Measurements from ENCODE around the gene SMURF1. TPM values are rescaled to one million over a fixed set of nuclear protein-coding genes. Genes with fewer than 3 reads are reported as not detected.

SMURF1 gene
- total RNA-seq, 1 experiment from 2014 or later, result 37.7 TPM

DNA sequence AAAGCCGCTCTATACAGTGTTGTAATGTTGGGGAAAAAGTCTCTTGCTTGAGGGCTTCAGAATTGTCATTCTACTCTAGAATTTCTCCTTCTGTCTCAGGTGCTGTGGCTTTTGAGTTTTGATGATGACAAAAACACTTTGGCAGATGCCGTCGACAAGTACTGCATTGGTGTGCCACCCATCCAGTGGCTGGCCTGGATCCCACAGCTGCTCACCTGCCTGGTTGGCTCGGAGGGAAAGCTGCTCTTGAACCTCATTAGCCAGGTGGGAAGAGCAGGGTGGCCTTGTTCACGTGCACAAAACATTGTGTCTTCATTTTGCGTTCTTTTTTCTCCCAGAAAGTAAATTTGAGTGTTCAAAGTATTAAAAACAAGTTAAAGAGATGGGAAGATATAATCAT is 153.6 kb downstream of the SMURF1 start:
- no peak for DNase-seq (ENCODE audit: low read depth)
- in situ Hi-C loops (cut with HindIII; ENCODE audit: low pct_unique_long_range_greater_than_20kb, low sequenced_read_pairs), result no loop called here

DNA sequence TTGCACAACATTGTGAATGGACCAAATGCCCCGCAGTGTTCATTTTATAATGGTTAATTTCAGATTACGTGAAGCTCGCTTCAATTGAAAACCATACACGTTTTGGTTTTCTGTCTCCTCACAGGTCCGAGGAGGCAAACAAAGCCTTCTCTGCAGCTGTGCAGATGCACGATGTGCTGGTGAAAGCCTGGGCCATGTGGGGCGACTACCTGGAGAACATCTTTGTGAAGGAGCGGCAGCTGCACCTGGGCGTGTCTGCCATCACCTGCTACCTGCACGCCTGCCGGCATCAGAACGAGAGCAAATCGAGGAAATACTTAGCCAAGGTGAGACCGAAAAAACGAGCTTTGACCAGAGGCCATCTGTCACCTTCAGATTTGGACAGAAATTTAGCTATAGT is 155.3 kb downstream of the SMURF1 start:
- in situ Hi-C loops (cut with HindIII; ENCODE audit: low pct_unique_long_range_greater_than_20kb, low sequenced_read_pairs), result no loop called here
- no peak for DNase-seq (ENCODE audit: low read depth)

DNA sequence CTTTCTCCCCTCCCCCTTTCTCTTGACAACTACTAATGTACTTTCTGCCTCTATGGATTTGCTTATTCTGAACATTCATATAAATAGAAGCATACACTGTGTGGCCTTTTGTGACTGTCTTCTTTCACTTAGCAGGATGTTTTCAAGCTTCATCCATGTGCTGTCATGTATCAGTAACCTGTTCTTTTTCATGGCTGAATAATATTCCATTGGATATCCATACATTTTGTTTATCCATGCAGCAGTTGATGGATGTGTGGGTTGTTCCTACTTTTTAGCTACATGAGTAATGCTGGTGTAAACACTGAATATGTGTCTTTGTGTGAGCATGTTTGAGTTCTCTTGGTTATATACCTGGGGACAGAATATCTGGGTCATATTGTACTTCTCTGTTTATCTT is 158.0 kb downstream of the SMURF1 start:
- no peak for DNase-seq (ENCODE audit: low read depth)
- in situ Hi-C loops (cut with HindIII; ENCODE audit: low pct_unique_long_range_greater_than_20kb, low sequenced_read_pairs), result no loop called here

DNA sequence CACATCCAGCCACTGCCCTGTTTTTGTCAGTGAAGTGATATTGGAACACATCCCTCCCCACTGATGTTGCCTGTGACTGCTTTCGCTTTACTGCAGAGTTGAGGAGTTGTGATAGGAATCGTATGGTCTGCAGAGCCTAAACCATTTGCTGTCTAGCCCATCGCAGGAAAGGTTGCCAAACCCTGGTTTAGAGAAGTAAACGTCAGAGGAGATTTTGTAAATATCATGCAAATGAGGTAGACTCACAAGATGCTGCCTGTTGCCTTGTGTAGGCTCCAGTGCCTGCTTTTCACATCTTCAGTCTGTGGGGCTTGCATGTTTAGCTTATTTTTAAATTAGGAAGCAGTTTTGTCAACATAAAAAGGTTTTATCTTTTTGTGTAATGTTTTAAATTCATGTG is 158.5 kb downstream of the SMURF1 start:
- no peak for DNase-seq (ENCODE audit: low read depth)
- in situ Hi-C loops (cut with HindIII; ENCODE audit: low pct_unique_long_range_greater_than_20kb, low sequenced_read_pairs), result no loop called here

DNA sequence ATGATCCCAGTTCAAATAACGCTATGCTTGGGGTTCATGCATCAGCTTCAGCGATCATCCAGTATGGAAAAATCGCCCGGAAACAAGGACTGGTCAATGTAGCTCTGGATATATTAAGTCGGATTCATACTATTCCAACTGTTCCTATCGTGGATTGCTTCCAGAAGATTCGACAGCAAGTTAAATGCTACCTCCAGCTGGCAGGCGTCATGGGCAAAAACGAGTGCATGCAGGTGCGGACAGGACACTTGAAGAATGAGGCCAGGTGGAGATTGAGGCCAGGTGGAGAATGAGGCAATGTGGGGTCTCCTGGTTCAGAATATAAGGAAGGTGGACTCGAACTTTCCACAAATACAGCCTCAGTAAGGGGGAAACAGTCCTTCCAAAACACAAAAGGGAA is 159.8 kb downstream of the SMURF1 start:
- in situ Hi-C loops (cut with HindIII; ENCODE audit: low pct_unique_long_range_greater_than_20kb, low sequenced_read_pairs), result no loop called here
- DNase-seq (ENCODE audit: low read depth), result no peak

DNA sequence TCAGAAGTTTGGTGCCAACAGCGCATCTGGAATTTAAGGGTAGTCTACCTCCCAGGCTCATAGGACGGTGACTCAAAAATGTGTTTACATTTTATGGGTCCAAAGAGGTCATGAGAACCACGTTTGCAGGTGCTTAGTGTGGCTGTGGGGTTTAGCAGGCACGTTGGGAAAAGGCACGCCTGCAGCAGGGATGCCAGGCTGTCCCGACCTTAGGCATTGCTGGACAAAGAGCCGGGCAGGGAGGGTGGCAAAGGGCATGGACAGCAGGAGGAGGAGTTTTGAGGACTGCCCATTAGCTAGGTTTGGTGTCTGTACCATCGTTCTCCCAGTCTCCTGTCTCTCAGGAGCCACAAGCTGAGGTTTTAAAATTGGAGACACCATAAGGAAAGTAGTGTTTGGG is 161.2 kb downstream of the SMURF1 start:
- in situ Hi-C loops (cut with HindIII; ENCODE audit: low pct_unique_long_range_greater_than_20kb, low sequenced_read_pairs), result no loop called here
- no peak for DNase-seq (ENCODE audit: low read depth)

DNA sequence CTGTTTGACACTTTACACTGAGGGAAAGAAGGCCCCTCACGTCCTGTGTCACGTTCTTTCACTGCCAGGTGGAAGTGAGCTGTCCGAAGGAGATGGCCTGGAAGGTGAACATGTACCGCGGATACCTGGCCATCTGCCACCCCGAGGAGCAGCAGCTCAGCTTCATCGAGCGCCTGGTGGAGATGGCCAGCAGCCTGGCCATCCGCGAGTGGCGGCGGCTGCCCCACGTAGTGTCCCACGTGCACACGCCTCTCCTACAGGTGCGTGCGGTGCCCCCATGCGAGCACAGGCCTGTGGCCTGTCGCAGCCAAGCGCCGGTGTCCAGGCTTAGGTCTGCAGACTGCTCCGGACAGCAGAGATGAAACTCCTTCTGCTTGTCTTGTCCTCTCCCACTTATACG is 162.2 kb downstream of the SMURF1 start:
- in situ Hi-C loops (cut with HindIII; ENCODE audit: low pct_unique_long_range_greater_than_20kb, low sequenced_read_pairs), result no loop called here
- DNase-seq (ENCODE audit: low read depth), result no peak

DNA sequence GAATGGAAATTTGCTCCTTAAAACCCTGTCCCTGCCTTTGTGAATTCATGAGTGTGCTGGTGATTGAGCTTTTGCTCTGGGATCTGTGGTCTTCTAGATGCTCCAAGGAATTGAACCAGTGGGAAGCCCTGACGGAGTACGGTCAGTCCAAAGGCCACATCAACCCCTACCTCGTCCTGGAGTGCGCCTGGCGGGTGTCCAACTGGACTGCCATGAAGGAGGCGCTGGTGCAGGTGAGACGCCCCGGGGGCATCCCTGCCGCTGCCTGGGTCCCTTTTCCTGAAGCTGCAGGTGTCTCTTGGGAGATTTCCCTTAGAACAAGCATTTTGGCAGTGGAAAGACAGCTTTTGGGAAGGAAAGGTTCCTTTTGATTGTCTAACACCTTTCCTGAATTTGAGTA is 165.2 kb downstream of the SMURF1 start:
- no peak for DNase-seq (ENCODE audit: low read depth)
- in situ Hi-C loops (cut with HindIII; ENCODE audit: low pct_unique_long_range_greater_than_20kb, low sequenced_read_pairs), result no loop called here

Other genes with a start within 250 kb of the SMURF1 start
- 1.1 and 2.3 TPM in 2 replicates for gene KPNA7, start 64.0 kb upstream of the SMURF1 start, total RNA-seq (2014; rRNA removed; shearing (Covaris generic); ENCODE audit: low replicate concordance)
- 0.09 and 0.24 TPM in 2 replicates for gene MYH16, start 128.7 kb upstream of the SMURF1 start, total RNA-seq (2014; rRNA removed; shearing (Covaris generic); ENCODE audit: low replicate concordance)
- 125 and 179 TPM in 2 replicates for gene ARPC1A, start 181.8 kb upstream of the SMURF1 start, total RNA-seq (2014; rRNA removed; shearing (Covaris generic); ENCODE audit: low replicate concordance)
- 491 and 523 TPM in 2 replicates for gene ARPC1B, start 230.6 kb upstream of the SMURF1 start, total RNA-seq (2014; rRNA removed; shearing (Covaris generic); ENCODE audit: low replicate concordance)

All from Caki2 (cell line).